CD4-positive, alpha-beta T cell treated with Interferon alpha-2 for 1 hour (primary cell): ENCODE measurements around the gene GALNT14.

Experiments used
- DNase-seq, 2 donors: peaks; one replicate each; pipeline ENCODE4 v3.0.0-alpha.2; 2020 to 2022

GALNT14 gene

GRCh38 chr2:30877833-30878232 lies 260.4 kb downstream of the GALNT14 start:
- no peak for DNase-seq

GRCh38 chr2:30872797-30873196 lies 265.4 kb downstream of the GALNT14 start:
- DNase-seq: no peak

- no peak for DNase-seq
Observed at GRCh38 chr2:30871980-30872789, 266.1 kb downstream of the GALNT14 start.

- no peak for DNase-seq
Observed at GRCh38 chr2:30871440-30871839, 266.8 kb downstream of the GALNT14 start.

- no peak for DNase-seq
Observed at GRCh38 chr2:30869988-30870387, 268.3 kb downstream of the GALNT14 start.

- DNase-seq: no peak
Observed at GRCh38 chr2:30867385-30867784, 270.9 kb downstream of the GALNT14 start.

GRCh38 chr2:30866974-30867373 lies 271.3 kb downstream of the GALNT14 start:
- no peak for DNase-seq

GRCh38 chr2:30865892-30866681 lies 272.2 kb downstream of the GALNT14 start:
- no peak for DNase-seq

- no peak for DNase-seq
Observed at GRCh38 chr2:30865243-30865642, 273.0 kb downstream of the GALNT14 start.

GRCh38 chr2:30862054-30862651 lies 276.1 kb downstream of the GALNT14 start:
- peak; percentile 47 to 61 for DNase-seq

- DNase-seq: no peak
Observed at GRCh38 chr2:30860726-30861125, 277.5 kb downstream of the GALNT14 start.
